ENCODE data around the gene B4GALT2. TPM values are rescaled to one million over a fixed set of nuclear protein-coding genes. Genes with fewer than 3 reads are reported as not detected.

B4GALT2 gene
- total and polyA plus RNA-seq, 4 donors: 34.8 to 139 (median 110) TPM

DNA sequence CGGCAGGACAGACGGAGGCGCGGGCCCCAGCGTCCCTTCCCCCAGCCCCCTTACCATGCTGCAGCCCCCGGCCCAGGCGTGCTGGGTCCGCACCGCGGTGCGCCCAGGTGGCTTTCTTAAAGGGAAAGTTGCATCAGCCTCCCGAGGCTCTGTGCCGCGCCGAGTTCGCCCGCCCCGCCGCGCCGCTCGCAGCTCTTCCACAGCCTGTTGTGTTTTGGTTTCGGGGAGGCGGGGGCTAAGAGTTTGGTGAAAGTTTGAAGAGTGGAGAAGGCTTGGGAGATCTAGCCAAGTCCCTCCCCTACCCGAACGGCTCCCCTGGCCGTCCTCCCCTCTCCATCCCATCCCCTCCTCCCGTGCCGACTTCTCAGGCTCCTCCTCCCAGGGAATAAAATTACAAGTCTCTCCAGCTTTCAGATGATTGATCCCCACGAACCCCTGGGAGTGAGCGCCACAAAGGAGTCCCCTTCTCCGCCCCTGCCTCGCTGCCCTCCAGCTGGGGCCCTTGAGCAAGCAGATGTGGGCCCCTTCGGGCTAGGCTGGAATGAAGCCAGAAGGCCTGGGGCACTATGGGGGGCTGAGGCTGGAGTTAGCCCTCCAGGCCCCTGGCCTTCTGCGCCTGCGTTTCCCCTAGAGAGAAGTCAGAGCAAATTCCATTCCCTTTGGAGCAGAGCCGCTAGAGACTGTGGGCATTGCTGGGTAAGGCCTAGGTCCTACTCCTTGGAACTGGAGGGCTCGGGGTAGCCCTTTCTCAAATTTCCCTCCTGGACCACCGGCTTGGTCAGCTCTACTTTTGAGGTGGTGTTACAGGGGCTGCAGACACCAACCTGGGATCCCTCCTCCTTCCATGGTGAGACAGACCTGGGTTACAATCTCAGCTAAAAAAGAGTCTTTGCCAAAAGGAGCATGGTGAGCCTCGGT lies 52.5 kb downstream of the B4GALT2 start, which contains the start of gene SLC6A9:
Gene SLC6A9, minus strand, starts transcription at position 211 of the 918 bp plus-strand sequence. CDS start 7,185 bp downstream, outside the sequence.
- Histone ChIP-seq H3K27me3 (ENCODE audit: control insufficient read depth, insufficient read depth, low read length) (no peaks in the 10 kb centered on the region), H3K27ac (ENCODE audit: low read depth, low read length) (peak within 1 kb of the TSS; percentile 90), H3K36me3 (ENCODE audit: control insufficient read depth, insufficient read depth, low read length) (no peaks in the 10 kb centered on the region), H3K4me3 (ENCODE audit: low read depth, low read length) (peak within 1 kb of the TSS; percentile 80), H3K4me1 (ENCODE audit: control insufficient read depth, insufficient read depth, low read length) (peaks cover 54% of the 10 kb centered on the region), H3K9me3 (ENCODE audit: control insufficient read depth, insufficient read depth, low read length) (no peaks in the 10 kb centered on the region)
- DNase-seq (ENCODE audit: low read depth in 4 of 6, low spot score in 6 of 6): peak in 2 of 6 donors; percentile 89 to 90
- 5% methylated on average over 29 of the region's 40 CpGs for WGBS (ENCODE audit: insufficient coverage)

DNA sequence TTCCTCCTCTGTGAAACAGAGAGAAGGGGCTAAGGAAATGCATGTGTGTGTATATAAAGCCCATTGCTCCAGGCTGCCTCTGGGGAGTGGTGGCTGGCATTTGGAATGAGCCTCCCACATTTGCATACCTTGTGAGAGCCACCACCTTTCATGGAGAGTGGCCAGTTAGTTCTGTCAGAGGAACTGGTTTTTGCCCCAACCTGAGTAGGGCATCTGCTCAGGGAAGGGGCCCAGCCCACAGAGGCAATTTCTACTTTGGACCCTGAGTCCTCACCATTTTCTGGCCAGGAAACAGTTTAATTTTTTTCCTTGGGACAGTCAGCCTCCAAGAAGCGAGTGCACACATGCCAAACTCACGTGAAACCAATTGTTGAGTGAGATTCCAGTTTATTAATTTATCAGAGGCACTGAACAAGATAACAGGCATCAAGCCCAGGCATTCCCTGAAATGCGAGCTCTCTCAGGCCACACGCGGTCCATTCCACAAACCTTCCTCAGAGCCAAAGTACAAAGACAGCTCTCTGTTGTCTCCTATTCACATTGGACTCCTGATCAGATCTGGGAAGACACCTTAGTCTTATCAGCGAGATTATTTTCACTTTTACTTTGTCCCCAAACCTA lies 53.3 kb downstream of the B4GALT2 start:
- 64% methylated on average over 5 of the region's 6 CpGs for WGBS (ENCODE audit: insufficient coverage)
- H3K4me1 ChIP-seq (ENCODE audit: control insufficient read depth, insufficient read depth, low read length): peaks cover 62% of the 10 kb centered on the region
- no peak overlapping the region for H3K4me3 ChIP-seq (ENCODE audit: low read depth, low read length)
- no peaks in the 10 kb centered on the region for H3K27me3 ChIP-seq (ENCODE audit: control insufficient read depth, insufficient read depth, low read length)
- no peak for DNase-seq (ENCODE audit: low read depth in 4 of 6, low spot score in 6 of 6)
- no peaks in the 10 kb centered on the region for H3K36me3 ChIP-seq (ENCODE audit: control insufficient read depth, insufficient read depth, low read length)
- peak overlapping the region; percentile 90 for H3K27ac ChIP-seq (ENCODE audit: low read depth, low read length)
- no peaks in the 10 kb centered on the region for H3K9me3 ChIP-seq (ENCODE audit: control insufficient read depth, insufficient read depth, low read length)

DNA sequence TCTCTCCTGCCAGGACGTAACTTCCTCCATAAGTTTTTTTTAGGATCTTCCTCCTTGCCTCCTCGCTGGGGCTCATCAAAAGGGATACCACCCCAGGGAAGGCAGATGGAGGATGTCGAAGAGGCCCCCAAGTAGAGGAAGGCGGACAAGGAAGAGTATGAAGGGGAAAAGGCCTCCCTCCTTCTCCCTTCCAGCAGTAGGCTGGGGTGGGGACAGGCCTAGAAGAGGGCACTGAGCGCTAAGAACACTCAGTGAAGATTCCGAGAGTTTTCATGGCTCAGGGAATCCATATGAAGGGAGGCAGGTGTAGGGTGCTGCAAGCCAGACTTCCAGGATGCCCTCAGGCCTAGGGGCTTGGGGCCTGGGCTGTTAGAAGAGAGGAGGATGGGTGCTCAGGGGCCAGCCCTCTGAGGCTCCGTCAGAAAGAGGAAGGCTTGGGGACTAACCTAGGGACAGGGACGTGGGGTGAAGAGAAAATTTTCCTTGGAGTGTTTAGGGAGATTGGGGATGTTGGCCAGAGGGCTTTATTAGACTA lies 54.1 kb downstream of the B4GALT2 start:
- WGBS (ENCODE audit: insufficient coverage): 94% methylated on average over 2 of the region's 8 CpGs
- Histone ChIP-seq H3K4me3 (ENCODE audit: low read depth, low read length) (no peak overlapping the region), H3K27ac (ENCODE audit: low read depth, low read length) (no peak overlapping the region), H3K36me3 (ENCODE audit: control insufficient read depth, insufficient read depth, low read length) (no peaks in the 10 kb centered on the region), H3K27me3 (ENCODE audit: control insufficient read depth, insufficient read depth, low read length) (no peaks in the 10 kb centered on the region), H3K9me3 (ENCODE audit: control insufficient read depth, insufficient read depth, low read length) (no peaks in the 10 kb centered on the region), H3K4me1 (ENCODE audit: control insufficient read depth, insufficient read depth, low read length) (peaks cover 63% of the 10 kb centered on the region)
- DNase-seq (ENCODE audit: low read depth in 4 of 6, low spot score in 6 of 6): no peak

DNA sequence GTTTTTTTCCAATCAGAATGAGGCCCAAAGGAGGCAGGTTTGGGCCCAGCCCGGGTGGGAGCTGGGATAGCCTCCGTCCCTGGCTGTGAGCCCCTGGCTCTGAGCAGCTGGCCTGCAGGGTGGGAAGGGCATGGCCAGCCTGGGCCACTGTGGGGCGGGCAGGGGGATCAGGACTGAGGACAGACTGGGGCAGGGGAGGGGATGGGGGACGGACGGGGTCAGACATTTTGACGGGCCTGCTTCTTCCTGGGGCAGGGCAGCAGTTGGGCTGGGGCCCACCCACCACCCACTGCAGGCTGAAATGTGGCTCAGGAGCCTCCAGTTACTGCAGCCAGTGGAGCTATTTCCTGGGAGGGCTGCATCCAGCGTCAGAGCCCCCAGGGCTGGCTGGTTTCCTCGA lies 54.7 kb downstream of the B4GALT2 start:
- H3K27ac ChIP-seq (ENCODE audit: low read depth, low read length): no peak overlapping the region
- peaks cover 60% of the 10 kb centered on the region for H3K4me1 ChIP-seq (ENCODE audit: control insufficient read depth, insufficient read depth, low read length)
- WGBS (ENCODE audit: insufficient coverage): 60% methylated on average over 8 of the region's 8 CpGs
- H3K4me3 ChIP-seq (ENCODE audit: low read depth, low read length): no peak overlapping the region
- H3K27me3 ChIP-seq (ENCODE audit: control insufficient read depth, insufficient read depth, low read length): no peaks in the 10 kb centered on the region
- no peaks in the 10 kb centered on the region for H3K36me3 ChIP-seq (ENCODE audit: control insufficient read depth, insufficient read depth, low read length)
- DNase-seq (ENCODE audit: low read depth in 4 of 6, low spot score in 6 of 6): no peak
- H3K9me3 ChIP-seq (ENCODE audit: control insufficient read depth, insufficient read depth, low read length): no peaks in the 10 kb centered on the region

DNA sequence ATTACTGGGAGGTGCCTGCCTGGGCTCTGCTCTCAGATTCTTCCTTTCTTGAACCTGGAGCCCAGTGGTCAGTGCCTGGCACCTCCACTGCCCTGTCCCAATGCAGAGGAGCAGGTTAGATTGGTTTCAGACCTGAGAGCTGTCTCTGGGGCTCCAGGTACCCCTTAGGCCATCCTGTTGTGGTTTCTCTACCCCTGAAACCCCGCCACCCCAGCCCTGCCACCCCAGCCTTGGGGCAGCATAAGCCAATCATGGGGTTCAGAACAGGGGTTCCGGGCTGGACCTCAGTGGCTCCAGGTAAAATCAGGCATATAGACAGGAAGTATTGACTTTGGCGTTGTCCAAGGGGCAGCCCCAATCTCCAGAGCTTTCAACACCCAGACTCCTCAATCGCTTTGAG lies 55.4 kb downstream of the B4GALT2 start:
- peaks cover 53% of the 10 kb centered on the region for H3K4me1 ChIP-seq (ENCODE audit: control insufficient read depth, insufficient read depth, low read length)
- H3K9me3 ChIP-seq (ENCODE audit: control insufficient read depth, insufficient read depth, low read length): no peaks in the 10 kb centered on the region
- H3K27me3 ChIP-seq (ENCODE audit: control insufficient read depth, insufficient read depth, low read length): no peaks in the 10 kb centered on the region
- no peak for DNase-seq (ENCODE audit: low read depth in 4 of 6, low spot score in 6 of 6)
- no peak overlapping the region for H3K27ac ChIP-seq (ENCODE audit: low read depth, low read length)
- no peaks in the 10 kb centered on the region for H3K36me3 ChIP-seq (ENCODE audit: control insufficient read depth, insufficient read depth, low read length)
- no peak overlapping the region for H3K4me3 ChIP-seq (ENCODE audit: low read depth, low read length)
- 92% methylated on average over 4 of the region's 4 CpGs for WGBS (ENCODE audit: insufficient coverage)

DNA sequence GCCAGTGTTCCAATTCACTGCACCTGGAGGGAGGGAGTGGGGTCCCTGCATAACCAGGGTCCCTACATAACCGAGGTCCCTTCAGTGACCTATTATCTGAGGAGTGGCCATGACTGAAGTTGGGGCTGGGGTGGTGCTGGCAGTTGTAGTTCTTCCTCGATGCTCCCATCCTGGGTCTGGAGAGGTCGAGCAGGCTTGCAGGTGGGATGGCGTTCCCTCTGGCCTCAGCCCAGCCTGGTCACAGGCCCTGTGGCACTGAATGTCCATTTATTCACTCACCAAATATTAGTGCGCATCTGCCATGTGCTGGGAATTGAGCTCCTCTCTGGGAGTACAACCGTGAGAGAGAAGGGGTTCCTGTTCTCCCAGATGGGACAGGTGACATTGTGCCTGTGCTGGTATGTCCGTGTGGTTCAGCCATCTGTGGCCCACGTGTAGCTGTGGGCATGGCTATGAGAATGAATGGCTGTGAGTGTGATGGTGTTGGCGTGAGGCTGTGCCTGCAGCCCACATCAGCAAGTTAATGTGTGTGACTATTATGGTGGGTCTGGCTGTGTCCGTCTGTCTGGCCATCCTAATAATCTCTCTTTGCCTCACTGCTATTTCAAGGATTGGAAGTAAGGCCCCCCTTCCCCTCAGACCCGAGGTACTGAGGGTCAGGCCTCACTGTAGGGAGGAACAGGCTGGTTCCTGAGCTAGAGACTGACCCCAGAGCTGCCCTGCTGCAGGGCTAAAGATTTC lies 56.1 kb downstream of the B4GALT2 start:
- H3K27me3 ChIP-seq (ENCODE audit: control insufficient read depth, insufficient read depth, low read length): no peaks in the 10 kb centered on the region
- H3K4me3 ChIP-seq (ENCODE audit: low read depth, low read length): no peak overlapping the region
- no peak for DNase-seq (ENCODE audit: low read depth in 4 of 6, low spot score in 6 of 6)
- peaks cover 48% of the 10 kb centered on the region for H3K4me1 ChIP-seq (ENCODE audit: control insufficient read depth, insufficient read depth, low read length)
- H3K27ac ChIP-seq (ENCODE audit: low read depth, low read length): peak overlapping the region; percentile 43
- 79% methylated on average over 7 of the region's 11 CpGs for WGBS (ENCODE audit: insufficient coverage)
- H3K36me3 ChIP-seq (ENCODE audit: control insufficient read depth, insufficient read depth, low read length): no peaks in the 10 kb centered on the region
- H3K9me3 ChIP-seq (ENCODE audit: control insufficient read depth, insufficient read depth, low read length): no peaks in the 10 kb centered on the region

DNA sequence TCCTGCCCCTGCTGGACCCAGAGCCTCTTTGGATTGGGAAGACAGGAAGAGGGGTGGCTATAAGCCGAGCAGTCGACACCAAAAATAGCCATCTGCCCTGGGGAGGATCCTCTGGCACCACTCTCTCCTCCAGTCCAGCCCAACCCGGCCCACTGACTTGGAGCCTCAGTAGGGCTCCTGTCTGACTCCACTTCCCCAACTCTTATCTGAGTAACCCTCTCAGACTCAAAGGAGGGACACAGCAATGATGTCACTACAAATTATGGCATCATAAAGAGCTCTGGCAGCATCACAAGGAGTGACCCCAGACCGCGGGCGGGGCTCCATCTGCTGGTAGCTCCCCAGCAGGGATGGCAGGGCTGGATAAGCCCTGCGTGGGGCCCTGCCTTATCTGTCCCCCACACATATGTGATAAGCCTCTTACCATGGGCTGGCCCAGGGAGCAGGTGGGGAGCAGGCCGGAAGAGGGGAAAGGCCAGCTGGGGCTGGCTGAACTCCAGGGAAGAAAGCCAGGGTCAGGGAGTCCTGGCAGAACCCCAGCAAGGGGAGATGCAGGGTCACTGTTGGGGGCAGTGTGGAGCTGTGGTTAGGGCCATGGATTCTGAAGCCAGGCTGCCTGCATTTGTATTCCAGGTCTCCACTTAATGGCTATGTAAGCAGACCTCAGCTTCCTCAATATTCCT lies 56.9 kb downstream of the B4GALT2 start:
- Histone ChIP-seq H3K9me3 (ENCODE audit: control insufficient read depth, insufficient read depth, low read length) (no peaks in the 10 kb centered on the region), H3K4me3 (ENCODE audit: low read depth, low read length) (no peak overlapping the region), H3K4me1 (ENCODE audit: control insufficient read depth, insufficient read depth, low read length) (peaks cover 48% of the 10 kb centered on the region), H3K27me3 (ENCODE audit: control insufficient read depth, insufficient read depth, low read length) (no peaks in the 10 kb centered on the region), H3K27ac (ENCODE audit: low read depth, low read length) (peak overlapping the region; percentile 43), H3K36me3 (ENCODE audit: control insufficient read depth, insufficient read depth, low read length) (no peaks in the 10 kb centered on the region)
- DNase-seq (ENCODE audit: low read depth in 4 of 6, low spot score in 6 of 6): no peak
- 65% methylated on average over 7 of the region's 8 CpGs for WGBS (ENCODE audit: insufficient coverage)

DNA sequence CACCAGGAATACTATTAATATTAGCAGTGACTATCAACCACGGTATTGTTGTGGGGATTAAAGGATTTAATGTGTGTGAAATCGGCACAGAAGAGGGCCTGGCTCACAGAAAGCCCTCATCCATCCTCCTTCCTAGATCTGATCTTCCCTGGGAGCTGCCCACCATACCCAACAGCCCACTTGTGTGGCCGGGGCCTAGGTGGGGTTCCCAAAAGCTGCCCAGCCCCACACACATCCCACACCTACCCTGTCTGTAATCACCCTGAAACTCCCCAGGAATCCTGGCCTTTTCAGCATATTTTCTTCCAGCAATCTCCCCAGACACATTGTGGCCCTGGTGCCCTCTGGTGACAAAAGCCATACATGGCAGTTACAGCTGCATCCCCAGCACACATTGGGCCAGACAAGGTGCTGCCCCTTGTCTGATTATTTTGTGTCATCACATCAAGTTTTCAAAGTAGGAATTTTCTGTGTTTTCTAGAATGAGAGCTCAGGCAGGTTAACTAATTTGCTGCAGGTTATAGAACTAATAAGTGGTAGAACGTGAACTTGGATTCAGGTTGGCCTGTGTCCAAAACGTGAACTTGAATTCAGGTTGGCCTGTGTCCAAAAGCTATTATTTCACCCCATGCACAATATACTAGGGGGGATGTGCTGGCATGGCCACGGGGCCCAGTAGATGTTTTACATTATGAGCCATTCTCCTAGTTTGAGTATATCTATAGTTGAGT lies 57.6 kb downstream of the B4GALT2 start:
- peaks cover 45% of the 10 kb centered on the region for H3K4me1 ChIP-seq (ENCODE audit: control insufficient read depth, insufficient read depth, low read length)
- peak overlapping the region; percentile 42 for H3K27ac ChIP-seq (ENCODE audit: low read depth, low read length)
- no peaks in the 10 kb centered on the region for H3K9me3 ChIP-seq (ENCODE audit: control insufficient read depth, insufficient read depth, low read length)
- H3K4me3 ChIP-seq (ENCODE audit: low read depth, low read length): no peak overlapping the region
- peak in 3 of 6 donors; percentile 66 to 92 (median 90) for DNase-seq (ENCODE audit: low read depth in 4 of 6, low spot score in 6 of 6)
- WGBS (ENCODE audit: insufficient coverage): 0% methylated on average over 2 of the region's 6 CpGs
- H3K36me3 ChIP-seq (ENCODE audit: control insufficient read depth, insufficient read depth, low read length): no peaks in the 10 kb centered on the region
- H3K27me3 ChIP-seq (ENCODE audit: control insufficient read depth, insufficient read depth, low read length): no peaks in the 10 kb centered on the region

Data from spinal cord (tissue), 10 donors.